HL-60/S4 treated with phorbol 12-myristate 13-acetate at 8.2 ng/mL for 4 days and 3 days (cell line): ENCODE measurements around the gene LBR.

Source experiments
- in situ Hi-C: fragments of 300-500 bp; cut with MboI; formaldehyde crosslinking; loops from 2 replicates; pipeline ENCODE4 v1.15.0; 2022; ENCODE audit warnings: low sequenced_read_pairs

The LBR gene

GRCh38 chr1:225426395-225427234 is 1.2 kb downstream of the LBR start:
- in situ Hi-C loops = no loop called here

DNA sequence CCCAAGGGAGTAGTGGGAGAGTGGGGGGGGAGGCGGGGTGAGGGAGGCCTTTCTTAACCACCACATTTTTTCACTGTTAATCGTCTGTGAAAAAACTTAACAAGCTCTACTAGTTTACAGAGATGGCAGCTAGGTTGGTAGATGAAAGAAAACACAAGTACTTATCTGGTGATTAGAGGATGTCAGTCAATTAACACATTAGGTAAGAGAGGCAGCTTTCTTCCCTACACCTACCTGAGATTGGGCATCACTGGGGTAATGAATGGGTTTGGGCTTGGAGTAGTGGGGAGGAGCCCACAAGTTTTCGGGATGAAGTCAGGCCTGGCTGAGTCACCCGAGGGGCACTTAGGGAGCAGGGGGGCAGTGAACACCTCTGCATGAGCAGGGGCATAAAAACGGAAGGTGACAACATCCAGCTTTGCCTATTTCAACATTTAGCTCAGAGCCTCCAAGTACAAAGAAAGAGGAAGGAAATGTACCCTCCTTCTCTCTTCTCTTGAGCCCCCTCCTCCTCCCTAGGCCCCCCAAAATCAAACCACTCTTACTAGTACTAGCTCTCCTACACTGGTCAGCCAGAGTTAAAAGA is 2.5 kb downstream of the LBR start:
- in situ Hi-C loops = no loop called here

GRCh38 chr1:225424562-225425200 is 3.2 kb downstream of the LBR start:
- in situ Hi-C loops = no loop called here

GRCh38 chr1:225423518-225423855 is 4.4 kb downstream of the LBR start:
- in situ Hi-C loops = no loop called here

- in situ Hi-C loops = no loop called here
Observed at GRCh38 chr1:225422795-225423517, 4.9 kb downstream of the LBR start.

- in situ Hi-C loops = no loop called here
Observed at GRCh38 chr1:225422031-225422605, 5.7 kb downstream of the LBR start.

GRCh38 chr1:225418598-225418997 is 9.2 kb downstream of the LBR start:
- in situ Hi-C loops = no loop called here

DNA sequence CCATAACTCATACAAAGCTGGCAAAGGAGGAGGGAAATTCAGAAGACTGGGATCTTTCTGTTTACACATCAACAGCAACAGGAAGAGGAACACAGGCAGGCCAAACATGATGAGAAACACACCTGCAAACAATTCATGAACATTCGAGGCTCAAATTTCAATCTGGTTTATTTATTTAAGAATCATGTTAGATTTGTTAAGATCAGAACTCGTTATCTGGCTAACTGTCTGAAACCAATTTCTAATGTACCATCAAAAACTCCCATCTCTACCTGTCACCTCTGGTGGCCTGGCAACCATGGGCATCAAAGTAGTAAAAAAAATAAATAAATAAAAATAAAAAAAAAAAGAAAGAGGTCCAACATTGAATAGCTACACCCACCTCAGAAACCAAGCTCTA is 9.8 kb downstream of the LBR start:
- in situ Hi-C loops = no loop called here

DNA sequence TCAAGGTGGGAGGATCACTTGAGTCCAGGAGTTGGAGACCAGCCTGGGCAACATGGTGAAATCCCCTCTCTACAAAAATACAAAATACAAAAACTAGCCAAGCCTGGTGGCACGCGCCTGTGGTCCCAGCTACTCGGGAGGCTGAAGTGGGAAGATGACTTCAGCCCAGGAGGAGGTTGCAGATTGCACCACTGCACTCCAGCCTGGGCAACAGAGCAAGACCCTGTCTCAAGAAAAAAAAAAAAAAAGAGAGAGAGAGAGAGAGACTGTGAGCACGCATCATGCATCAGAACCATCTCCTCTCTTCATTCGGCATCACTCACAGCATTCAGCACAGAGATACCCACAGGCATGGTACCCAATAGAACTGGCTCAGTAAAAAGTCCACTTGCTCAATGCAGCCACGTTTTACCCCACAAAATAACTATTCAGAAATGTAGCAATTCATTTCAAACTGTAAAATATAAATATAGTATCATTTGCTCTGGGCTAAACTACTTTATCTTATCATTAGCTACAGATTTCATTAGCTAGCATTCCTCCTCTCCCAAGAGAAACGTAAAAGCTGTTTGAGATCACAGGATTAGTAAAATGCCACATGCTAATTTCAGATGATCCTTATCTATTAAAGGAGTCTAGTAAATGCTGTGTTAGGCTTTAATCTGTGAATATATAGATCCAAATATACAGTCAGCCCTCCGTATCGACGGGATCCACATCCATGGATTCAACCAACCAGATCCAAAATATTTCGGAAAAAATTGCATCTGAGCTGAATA is 11.7 kb downstream of the LBR start:
- in situ Hi-C loops = no loop called here

DNA sequence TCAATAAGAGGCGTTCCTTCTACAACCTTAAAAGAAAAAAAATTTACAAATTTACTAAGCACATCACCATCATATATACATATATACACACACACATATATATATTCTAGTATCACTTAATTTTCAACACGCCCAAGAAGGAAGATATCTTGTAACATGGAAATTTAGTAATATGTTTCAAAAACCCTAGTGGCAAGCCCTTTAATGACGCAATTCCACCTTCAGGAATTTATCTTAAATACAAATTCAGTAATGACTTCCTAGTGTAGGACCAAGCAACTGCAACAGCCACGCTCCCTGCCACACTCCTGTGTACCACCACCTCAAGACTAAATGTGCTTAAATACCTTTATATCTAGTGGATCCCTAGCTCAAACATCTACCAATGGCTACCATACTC is 12.5 kb downstream of the LBR start:
- in situ Hi-C loops = no loop called here

- in situ Hi-C loops = no loop called here
Observed at GRCh38 chr1:225413708-225414375, 14.0 kb downstream of the LBR start.

GRCh38 chr1:225412803-225413351 is 15.0 kb downstream of the LBR start:
- in situ Hi-C loops = no loop called here

DNA sequence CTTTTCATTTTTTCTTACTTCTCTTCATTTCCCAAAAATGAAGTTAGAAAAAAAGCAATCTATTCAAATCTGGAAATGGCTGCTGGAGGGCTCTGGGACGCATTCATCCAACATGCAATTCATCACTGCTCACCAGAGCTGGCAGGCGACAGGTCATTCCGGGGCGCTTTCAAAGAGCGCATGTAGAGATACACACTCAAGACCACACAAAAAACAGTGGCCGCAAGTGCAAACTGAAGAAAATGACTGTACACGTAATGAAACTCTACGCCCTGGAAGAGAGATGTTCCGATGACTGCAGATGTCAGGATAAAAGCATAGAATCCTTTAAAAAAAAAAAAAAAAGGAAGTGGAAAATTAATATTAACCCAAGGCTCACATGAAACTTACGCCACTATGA is 15.5 kb downstream of the LBR start:
- in situ Hi-C loops = no loop called here

DNA sequence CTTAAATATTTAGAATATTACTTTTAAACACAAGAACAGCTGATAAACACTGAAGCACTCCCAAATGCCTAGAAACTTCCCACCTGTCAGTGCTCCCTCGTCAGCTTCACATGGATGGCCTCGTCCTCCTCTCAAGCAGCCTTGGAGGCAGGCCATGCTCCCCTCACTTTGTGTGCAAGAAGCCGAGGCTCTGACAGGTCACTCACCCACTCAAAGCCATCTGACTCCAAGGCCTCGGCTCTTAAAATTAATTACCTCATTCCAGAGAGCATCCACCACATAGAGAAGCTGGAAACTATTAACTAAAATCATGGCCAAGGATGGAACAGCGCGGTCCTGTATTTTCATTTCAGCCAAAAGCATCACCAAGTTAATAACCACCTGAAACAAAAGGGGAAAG is 17.8 kb downstream of the LBR start:
- in situ Hi-C loops = no loop called here

- in situ Hi-C loops = no loop called here
Observed at GRCh38 chr1:225409051-225409450, 18.8 kb downstream of the LBR start.

DNA sequence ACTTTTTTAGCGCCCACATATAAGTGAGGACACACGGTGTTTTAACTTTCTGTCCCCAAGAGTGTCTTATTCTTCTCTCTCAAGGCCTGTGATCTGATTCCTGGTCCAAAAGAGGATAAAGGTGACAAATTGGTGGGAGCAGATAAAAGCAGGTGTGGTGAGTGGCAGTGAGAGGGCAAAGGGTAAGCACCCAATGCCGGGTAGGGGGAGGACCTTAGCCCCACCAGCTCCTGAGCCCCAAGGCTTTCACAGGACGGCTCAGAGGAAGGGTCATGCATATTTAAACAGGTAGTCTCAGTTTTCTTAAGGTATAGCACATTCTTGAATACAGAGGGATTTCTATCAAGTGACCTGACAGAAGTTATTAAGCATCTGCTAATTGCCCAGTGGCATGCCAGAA is 19.6 kb downstream of the LBR start:
- in situ Hi-C loops = no loop called here

DNA sequence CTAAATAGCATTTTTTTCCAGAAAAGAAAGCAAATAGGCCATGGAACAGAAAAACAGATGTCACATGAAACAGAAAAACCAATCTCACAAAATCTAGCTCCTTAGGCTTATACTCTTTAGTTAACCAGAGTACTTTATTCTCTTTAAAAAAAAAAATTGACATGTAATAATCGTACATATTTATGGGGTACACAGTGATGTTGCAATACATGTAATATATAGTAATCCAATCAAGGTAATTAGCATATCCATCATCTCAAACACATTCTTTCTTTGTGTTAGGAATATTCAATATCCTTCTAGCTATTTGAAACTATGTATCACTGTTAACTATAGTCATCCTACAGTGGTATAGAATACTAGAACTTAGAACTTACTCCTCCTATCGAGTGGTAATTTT is 20.1 kb downstream of the LBR start:
- in situ Hi-C loops = no loop called here

GRCh38 chr1:225406976-225407725 is 20.7 kb downstream of the LBR start:
- in situ Hi-C loops = no loop called here

- in situ Hi-C loops = no loop called here
Observed at GRCh38 chr1:225400968-225401367, 26.9 kb downstream of the LBR start.
